ENCODE measurements around the gene RDH11.

The RDH11 gene

DNA sequence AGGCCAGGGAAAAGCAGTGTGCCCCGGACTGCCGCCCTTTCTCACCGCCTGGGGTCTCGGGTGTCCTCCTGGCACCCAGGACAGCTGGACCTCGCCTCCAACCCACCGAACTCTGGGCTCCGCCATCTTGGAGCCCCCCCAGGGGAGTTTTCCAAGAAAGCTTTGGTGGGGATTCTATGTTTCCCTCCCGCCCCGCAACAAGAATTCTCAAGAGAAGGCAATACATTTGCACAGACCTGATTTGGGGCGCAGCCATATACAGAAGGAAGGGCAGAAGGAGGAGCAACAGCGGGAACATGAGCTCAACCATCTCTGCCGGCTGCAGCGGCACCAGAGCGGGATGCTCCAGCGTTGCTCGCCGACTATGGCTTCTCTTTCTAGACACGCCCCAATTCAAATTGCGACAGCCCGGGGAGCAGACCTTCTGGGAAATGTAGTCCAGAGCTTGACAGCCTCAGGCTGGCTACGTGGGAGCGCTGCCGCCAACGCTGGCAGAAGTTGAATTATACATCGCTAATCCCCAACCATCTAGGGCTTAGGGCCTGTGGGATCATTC is at the start of gene RDH11:
RDH11 (minus strand) TSS at position 371 of the 556 bp plus-strand sequence; CDS start at position 310, 61 bp downstream.
- Mint-ChIP-seq H3K9me3 (ENCODE audit: low read depth) (no peaks in the 10 kb centered on the region), H3K27ac (peak within 1 kb of the TSS; percentile 98), H3K4me1 (ENCODE audit: low read depth) (peaks cover 24% of the 10 kb centered on the region), H3K4me3 (peak within 1 kb of the TSS; percentile 98), H3K36me3 (no peaks in the 10 kb centered on the region), H3K27me3 (no peaks in the 10 kb centered on the region)

- Mint-ChIP-seq H3K9me3 (ENCODE audit: low read depth) (no peaks in the 10 kb centered on the region), H3K4me3 (no peak overlapping the region), H3K4me1 (ENCODE audit: low read depth) (no peaks in the 10 kb centered on the region), H3K27ac (no peak overlapping the region), H3K27me3 (no peaks in the 10 kb centered on the region), H3K36me3 (peaks cover 3% of the 10 kb centered on the region)
Measured at GRCh38 chr14:67744046-67744445, 48.5 kb upstream of the RDH11 start.

DNA sequence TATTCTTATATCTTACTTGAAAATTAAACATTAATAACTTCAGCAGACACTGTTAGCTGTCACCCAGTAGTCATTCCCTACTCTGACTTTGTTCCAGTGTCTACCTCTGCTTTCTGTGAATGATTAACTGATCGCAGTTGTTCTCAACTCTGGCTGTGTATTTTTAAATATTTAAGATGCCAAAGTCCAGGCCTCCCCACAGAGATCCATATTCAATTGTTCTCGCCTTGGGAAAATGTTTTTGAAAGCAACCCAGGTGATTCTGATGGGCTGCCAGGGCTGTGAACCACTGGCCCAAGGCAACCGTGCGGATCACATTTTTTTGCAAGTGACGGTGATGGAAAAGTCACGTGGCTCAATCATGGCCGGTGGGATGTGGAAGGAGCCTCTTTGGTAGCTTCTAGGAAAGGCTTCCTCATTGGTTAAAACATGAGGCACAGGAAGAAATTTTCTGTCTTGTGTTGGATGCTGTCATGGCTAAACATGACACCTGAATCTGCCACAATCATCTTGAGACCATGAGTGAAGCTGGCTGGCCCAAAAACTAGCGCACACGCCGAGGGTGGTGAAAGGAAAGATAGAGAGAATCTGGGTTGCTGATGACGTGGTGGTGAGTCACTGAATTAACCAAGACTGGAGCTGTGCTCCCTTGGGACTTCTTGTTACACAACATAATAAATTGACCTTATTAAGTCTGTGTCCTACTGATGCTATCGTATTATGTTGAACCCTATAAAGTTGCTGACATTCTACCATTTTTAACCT is 43.4 kb upstream of the RDH11 start:
- Mint-ChIP-seq H3K9me3 (ENCODE audit: low read depth) (no peaks in the 10 kb centered on the region), H3K4me3 (no peak overlapping the region), H3K27ac (no peak overlapping the region), H3K27me3 (no peaks in the 10 kb centered on the region), H3K36me3 (no peaks in the 10 kb centered on the region), H3K4me1 (ENCODE audit: low read depth) (no peaks in the 10 kb centered on the region)

GRCh38 chr14:67736771-67737170 is 41.2 kb upstream of the RDH11 start:
- Mint-ChIP-seq H3K36me3 (no peaks in the 10 kb centered on the region), H3K27me3 (no peaks in the 10 kb centered on the region), H3K9me3 (ENCODE audit: low read depth) (no peaks in the 10 kb centered on the region), H3K4me3 (no peak overlapping the region), H3K4me1 (ENCODE audit: low read depth) (no peaks in the 10 kb centered on the region), H3K27ac (no peak overlapping the region)

- Mint-ChIP-seq H3K4me1 (ENCODE audit: low read depth) (no peaks in the 10 kb centered on the region), H3K27ac (no peak overlapping the region), H3K4me3 (no peak overlapping the region), H3K27me3 (no peaks in the 10 kb centered on the region), H3K9me3 (ENCODE audit: low read depth) (no peaks in the 10 kb centered on the region), H3K36me3 (no peaks in the 10 kb centered on the region)
Measured at GRCh38 chr14:67735336-67736147, 40.0 kb upstream of the RDH11 start.

DNA sequence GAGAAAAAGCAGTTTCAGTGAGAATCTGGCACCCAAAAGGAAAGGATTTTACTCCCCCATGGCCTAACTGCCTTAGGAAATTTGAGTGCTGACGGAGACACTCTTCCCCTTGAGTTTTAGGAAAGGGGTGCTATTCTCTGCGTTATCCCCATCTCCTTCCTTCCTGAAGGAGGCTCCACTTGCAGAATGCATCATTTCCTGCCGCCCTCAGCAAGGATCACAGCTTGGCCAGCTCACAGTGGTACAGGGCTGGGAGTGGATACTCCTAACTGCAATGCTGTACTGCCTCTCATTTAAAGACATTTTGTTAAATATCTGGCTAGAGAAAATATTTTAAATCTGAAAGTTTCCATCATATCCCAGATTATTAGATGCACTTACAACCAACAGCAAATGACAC is 39.1 kb upstream of the RDH11 start:
- no peaks in the 10 kb centered on the region for H3K4me1 Mint-ChIP-seq (ENCODE audit: low read depth)
- no peaks in the 10 kb centered on the region for H3K36me3 Mint-ChIP-seq
- no peaks in the 10 kb centered on the region for H3K27me3 Mint-ChIP-seq
- no peak overlapping the region for H3K4me3 Mint-ChIP-seq
- H3K9me3 Mint-ChIP-seq (ENCODE audit: low read depth): no peaks in the 10 kb centered on the region
- H3K27ac Mint-ChIP-seq: no peak overlapping the region

- H3K4me3 Mint-ChIP-seq: no peak overlapping the region
- no peaks in the 10 kb centered on the region for H3K4me1 Mint-ChIP-seq (ENCODE audit: low read depth)
- no peak overlapping the region for H3K27ac Mint-ChIP-seq
- no peaks in the 10 kb centered on the region for H3K9me3 Mint-ChIP-seq (ENCODE audit: low read depth)
- H3K27me3 Mint-ChIP-seq: no peaks in the 10 kb centered on the region
- H3K36me3 Mint-ChIP-seq: no peaks in the 10 kb centered on the region
Measured at GRCh38 chr14:67733616-67734015, 38.1 kb upstream of the RDH11 start.

DNA sequence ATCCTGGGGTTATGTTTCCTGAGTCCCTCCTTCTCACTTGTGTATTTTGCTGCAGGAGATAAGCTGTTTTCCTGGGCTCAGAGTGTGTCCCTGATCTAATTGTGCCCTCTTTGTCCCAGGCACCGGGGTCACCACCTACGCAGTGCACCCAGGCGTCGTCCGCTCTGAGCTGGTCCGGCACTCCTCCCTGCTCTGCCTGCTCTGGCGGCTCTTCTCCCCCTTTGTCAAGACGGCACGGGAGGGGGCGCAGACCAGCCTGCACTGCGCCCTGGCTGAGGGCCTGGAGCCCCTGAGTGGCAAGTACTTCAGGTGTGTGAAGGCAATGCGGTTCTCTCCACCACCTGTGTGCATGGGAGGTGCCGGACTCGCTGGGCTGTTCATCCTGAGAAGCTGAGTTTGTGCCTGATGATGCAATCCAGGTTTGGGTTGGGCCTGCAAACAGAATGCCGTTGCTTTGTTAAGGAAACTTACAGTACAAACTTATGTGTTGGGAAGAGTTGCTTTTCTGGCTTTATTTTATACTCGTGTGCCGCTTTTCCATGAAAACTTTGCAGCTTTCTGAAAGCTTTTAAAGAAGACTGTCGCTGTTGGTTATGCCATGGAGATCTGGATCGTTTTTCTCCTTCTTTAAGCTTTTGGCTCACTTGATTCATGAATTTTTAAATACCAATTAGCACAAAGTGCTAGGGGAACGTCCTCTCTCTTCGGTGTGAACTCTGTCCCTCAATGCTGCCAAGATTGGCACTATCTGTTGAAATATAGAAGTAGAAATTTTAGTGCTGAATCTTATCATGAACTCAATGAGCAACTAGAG is 33.7 kb upstream of the RDH11 start:
- no peak overlapping the region for H3K4me3 Mint-ChIP-seq
- no peaks in the 10 kb centered on the region for H3K9me3 Mint-ChIP-seq (ENCODE audit: low read depth)
- H3K27me3 Mint-ChIP-seq: peaks cover 11% of the 10 kb centered on the region
- H3K27ac Mint-ChIP-seq: no peak overlapping the region
- peaks cover 6% of the 10 kb centered on the region for H3K36me3 Mint-ChIP-seq
- no peaks in the 10 kb centered on the region for H3K4me1 Mint-ChIP-seq (ENCODE audit: low read depth)

DNA sequence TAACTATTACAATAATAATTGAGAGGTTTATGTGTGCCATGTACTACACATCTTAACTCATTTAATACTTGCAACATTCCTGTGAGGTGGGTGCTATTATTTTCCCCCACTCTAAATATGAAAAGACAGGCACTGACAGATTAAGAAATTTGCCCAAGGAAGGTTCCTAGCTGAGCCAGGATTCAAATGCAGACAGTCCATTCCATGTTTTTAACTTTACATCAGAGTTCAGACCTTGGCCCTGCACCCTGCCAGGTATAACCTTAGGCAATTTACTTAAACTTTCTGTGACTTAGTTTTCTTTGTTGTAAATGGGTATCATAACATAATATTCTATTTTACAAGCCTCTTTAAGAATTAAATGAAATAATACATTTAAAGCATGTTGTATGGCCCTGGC is 32.7 kb upstream of the RDH11 start:
- Mint-ChIP-seq H3K4me1 (ENCODE audit: low read depth) (no peaks in the 10 kb centered on the region), H3K4me3 (no peak overlapping the region), H3K27ac (no peak overlapping the region)

GRCh38 chr14:67727361-67727760 is 31.8 kb upstream of the RDH11 start:
- no peak overlapping the region for H3K27ac Mint-ChIP-seq
- peaks cover 19% of the 10 kb centered on the region for H3K27me3 Mint-ChIP-seq

More for the DNA sequence above, 32.7 kb upstream of the RDH11 start:
- Mint-ChIP-seq H3K9me3 (ENCODE audit: low read depth) (no peaks in the 10 kb centered on the region), H3K27me3 (peaks cover 14% of the 10 kb centered on the region), H3K36me3 (peaks cover 6% of the 10 kb centered on the region)

GRCh38 chr14:67725171-67725570 is 29.6 kb upstream of the RDH11 start:
- Mint-ChIP-seq H3K27ac (no peak overlapping the region), H3K27me3 (peaks cover 29% of the 10 kb centered on the region), H3K36me3 (peaks cover 6% of the 10 kb centered on the region), H3K4me3 (no peak overlapping the region), H3K4me1 (ENCODE audit: low read depth) (peaks cover 1% of the 10 kb centered on the region), H3K9me3 (ENCODE audit: low read depth) (no peaks in the 10 kb centered on the region)

More at GRCh38 chr14:67727361-67727760, 31.8 kb upstream of the RDH11 start:
- Mint-ChIP-seq H3K4me1 (ENCODE audit: low read depth) (peaks cover 1% of the 10 kb centered on the region), H3K36me3 (peaks cover 6% of the 10 kb centered on the region), H3K9me3 (ENCODE audit: low read depth) (no peaks in the 10 kb centered on the region), H3K4me3 (no peak overlapping the region)

DNA sequence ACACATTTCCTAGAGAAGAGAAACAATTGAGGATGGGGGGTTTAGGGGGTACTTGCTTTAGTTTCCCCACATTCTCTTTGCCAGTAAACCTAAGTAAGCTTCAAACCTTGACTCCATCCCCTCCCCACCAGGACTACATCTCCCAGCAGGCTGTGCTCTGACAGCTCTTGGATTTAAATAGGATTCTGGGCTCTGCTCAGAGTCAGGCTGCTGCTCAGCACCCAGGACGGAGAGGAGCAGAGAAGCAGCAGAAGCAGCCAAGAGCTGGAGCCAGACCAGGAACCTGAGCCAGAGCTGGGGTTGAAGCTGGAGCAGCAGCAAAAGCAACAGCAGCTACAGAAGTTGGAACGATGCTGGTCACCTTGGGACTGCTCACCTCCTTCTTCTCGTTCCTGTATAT is 26.7 kb upstream of the RDH11 start:
- Mint-ChIP-seq H3K4me3 (no peak overlapping the region), H3K27ac (no peak overlapping the region), H3K36me3 (peaks cover 6% of the 10 kb centered on the region), H3K4me1 (ENCODE audit: low read depth) (peaks cover 1% of the 10 kb centered on the region), H3K9me3 (ENCODE audit: low read depth) (no peaks in the 10 kb centered on the region), H3K27me3 (peaks cover 29% of the 10 kb centered on the region)

DNA sequence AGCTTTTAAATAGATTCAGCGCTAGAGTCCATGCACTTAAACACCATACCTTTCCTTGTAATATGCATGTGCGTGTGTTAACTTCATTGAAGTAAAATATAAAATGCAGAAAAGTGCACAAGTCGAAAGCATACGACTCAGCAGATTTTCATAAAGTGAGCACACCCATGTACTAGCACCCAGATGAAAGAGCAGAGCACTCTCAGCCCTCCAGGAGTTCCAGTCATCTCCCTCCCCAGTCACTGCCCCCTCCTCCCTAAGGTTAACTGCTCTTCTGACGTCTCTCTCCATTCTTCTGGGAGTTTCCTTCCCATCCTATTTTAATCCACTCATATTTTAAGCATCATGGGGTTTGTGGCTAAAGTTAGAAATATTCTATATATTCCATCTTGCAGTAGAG is 26.3 kb upstream of the RDH11 start:
- no peak overlapping the region for H3K4me3 Mint-ChIP-seq

GRCh38 chr14:67719866-67720265 is 24.3 kb upstream of the RDH11 start:
- Mint-ChIP-seq H3K27me3 (peaks cover 22% of the 10 kb centered on the region), H3K9me3 (ENCODE audit: low read depth) (no peaks in the 10 kb centered on the region)

More for the DNA sequence above, 26.3 kb upstream of the RDH11 start:
- Mint-ChIP-seq H3K4me1 (ENCODE audit: low read depth) (peaks cover 1% of the 10 kb centered on the region), H3K27me3 (peaks cover 29% of the 10 kb centered on the region), H3K36me3 (peaks cover 2% of the 10 kb centered on the region), H3K9me3 (ENCODE audit: low read depth) (no peaks in the 10 kb centered on the region), H3K27ac (no peak overlapping the region)

More at GRCh38 chr14:67719866-67720265, 24.3 kb upstream of the RDH11 start:
- peaks cover 1% of the 10 kb centered on the region for H3K4me1 Mint-ChIP-seq (ENCODE audit: low read depth)
- H3K4me3 Mint-ChIP-seq: no peak overlapping the region
- no peak overlapping the region for H3K27ac Mint-ChIP-seq
- no peaks in the 10 kb centered on the region for H3K36me3 Mint-ChIP-seq

All from activated naive CD8-positive, alpha-beta T cell (primary cell).